OCI-LY7 (cell line): Measurements from ENCODE around the gene PLD6.

Experiments used
- EZH2phosphoT487 ChIP-seq: fragments of 200-600 bp; sonication (generic); IDR thresholded peaks from 2 replicates; pipeline ENCODE4 v1.6.1; 2018; ENCODE audit warnings: low read depth, borderline replicate concordance, mild to moderate bottlenecking, mixed run types, antibody characterized with exemption, low read length, moderate library complexity, mixed read lengths
- TF ChIP-seq, protein P1 (sequence below): fragments of 200-600 bp; sonication (generic); conservative IDR thresholded peaks from 2 replicates; pipeline ENCODE4 v1.5.1; 2014; ENCODE audit warnings: mild to moderate bottlenecking, antibody characterized with exemption, low read length, moderate library complexity, mixed read lengths

DNA sequence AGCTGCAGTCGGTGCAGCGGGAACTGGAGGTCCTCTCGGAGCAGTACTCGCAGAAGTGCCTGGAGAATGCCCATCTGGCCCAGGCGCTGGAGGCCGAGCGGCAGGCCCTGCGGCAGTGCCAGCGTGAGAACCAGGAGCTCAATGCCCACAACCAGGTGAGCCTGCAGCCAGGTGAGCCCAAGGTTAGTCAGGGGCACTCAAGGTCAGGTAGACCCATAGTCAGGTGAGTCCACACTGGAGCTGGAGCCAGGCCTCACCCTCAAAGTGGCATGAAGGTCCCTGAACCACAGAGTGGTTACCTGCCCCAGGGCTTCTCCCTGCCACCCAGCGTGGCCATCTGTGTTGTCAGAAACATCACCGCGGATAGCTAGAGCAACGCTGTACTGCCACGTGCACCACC, 32.2 kb downstream of the PLD6 start:
- TF ChIP-seq, protein P1, sequence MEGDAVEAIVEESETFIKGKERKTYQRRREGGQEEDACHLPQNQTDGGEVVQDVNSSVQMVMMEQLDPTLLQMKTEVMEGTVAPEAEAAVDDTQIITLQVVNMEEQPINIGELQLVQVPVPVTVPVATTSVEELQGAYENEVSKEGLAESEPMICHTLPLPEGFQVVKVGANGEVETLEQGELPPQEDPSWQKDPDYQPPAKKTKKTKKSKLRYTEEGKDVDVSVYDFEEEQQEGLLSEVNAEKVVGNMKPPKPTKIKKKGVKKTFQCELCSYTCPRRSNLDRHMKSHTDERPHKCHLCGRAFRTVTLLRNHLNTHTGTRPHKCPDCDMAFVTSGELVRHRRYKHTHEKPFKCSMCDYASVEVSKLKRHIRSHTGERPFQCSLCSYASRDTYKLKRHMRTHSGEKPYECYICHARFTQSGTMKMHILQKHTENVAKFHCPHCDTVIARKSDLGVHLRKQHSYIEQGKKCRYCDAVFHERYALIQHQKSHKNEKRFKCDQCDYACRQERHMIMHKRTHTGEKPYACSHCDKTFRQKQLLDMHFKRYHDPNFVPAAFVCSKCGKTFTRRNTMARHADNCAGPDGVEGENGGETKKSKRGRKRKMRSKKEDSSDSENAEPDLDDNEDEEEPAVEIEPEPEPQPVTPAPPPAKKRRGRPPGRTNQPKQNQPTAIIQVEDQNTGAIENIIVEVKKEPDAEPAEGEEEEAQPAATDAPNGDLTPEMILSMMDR = no peak
- no peak for TF ChIP-seq EZH2phosphoT487
